ENCODE measurements around the gene CITED2. TPM values are rescaled to one million over a fixed set of nuclear protein-coding genes. Genes with fewer than 3 reads are reported as not detected.
"Not testable (repeated sequence)": the region's sequence is repeated elsewhere in the genome, so short reads cannot be mapped to it uniquely, and the experiment has no call there.

The CITED2 gene
- total RNA-seq, 1 donor from 2014 or later: 421 TPM

DNA sequence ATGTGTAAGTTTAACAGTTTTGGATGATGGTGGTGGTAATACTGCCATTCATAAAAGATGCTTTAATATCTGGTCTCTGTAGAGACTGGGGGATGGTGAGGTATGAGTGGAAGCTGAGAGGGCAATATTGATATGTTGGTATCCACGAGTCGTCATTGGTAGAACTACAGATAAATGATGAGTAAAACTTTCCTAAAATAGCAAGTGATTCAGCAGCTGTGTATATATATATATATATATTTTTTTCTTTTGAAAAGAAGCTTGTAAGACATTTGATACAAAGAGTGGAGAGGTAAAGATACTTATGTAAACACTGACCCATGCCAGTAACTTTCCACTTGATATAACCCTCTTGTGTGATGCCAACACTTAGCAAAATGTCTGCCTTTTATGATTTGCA, 41.7 kb upstream of the CITED2 start:
- H3K4me3 Mint-ChIP-seq (ENCODE audit: unreplicated experiment): no peak overlapping the region
- no peak for DNase-seq (ENCODE audit: extremely low spot score, unreplicated experiment)
- TF ChIP-seq, protein P1, sequence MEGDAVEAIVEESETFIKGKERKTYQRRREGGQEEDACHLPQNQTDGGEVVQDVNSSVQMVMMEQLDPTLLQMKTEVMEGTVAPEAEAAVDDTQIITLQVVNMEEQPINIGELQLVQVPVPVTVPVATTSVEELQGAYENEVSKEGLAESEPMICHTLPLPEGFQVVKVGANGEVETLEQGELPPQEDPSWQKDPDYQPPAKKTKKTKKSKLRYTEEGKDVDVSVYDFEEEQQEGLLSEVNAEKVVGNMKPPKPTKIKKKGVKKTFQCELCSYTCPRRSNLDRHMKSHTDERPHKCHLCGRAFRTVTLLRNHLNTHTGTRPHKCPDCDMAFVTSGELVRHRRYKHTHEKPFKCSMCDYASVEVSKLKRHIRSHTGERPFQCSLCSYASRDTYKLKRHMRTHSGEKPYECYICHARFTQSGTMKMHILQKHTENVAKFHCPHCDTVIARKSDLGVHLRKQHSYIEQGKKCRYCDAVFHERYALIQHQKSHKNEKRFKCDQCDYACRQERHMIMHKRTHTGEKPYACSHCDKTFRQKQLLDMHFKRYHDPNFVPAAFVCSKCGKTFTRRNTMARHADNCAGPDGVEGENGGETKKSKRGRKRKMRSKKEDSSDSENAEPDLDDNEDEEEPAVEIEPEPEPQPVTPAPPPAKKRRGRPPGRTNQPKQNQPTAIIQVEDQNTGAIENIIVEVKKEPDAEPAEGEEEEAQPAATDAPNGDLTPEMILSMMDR (IDR thresholded peaks at IDR 0.05): no peak
- no peaks in the 10 kb centered on the region for H3K9me3 Mint-ChIP-seq (ENCODE audit: unreplicated experiment)
- no peaks in the 10 kb centered on the region for H3K27me3 Mint-ChIP-seq (ENCODE audit: unreplicated experiment)
- H3K36me3 Mint-ChIP-seq (ENCODE audit: unreplicated experiment): no peaks in the 10 kb centered on the region
- peak overlapping the region; percentile 38 for H3K27ac Mint-ChIP-seq (ENCODE audit: unreplicated experiment)
- peaks cover 12% of the 10 kb centered on the region for H3K4me1 Mint-ChIP-seq (ENCODE audit: unreplicated experiment)

DNA sequence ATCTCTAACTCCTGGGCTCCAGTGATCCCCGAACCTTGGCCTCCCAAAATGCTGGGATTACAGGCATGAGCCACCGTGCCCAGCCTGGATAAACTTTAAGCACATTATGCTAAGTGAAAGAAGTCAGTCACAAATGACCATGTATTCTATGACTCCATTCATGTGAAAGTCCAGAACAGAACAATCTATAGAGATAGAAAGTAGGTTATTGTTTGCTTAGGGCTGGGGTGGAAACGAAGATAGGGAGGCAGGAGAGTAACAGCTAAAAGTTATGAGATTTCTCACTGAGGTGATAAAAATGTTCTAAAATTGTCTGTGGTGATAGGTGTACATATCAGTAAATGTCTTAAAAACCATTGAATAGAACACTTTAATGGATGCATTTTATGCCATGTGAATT, 40.9 kb upstream of the CITED2 start:
- Mint-ChIP-seq H3K27me3 (ENCODE audit: unreplicated experiment) (no peaks in the 10 kb centered on the region), H3K4me3 (ENCODE audit: unreplicated experiment) (no peak overlapping the region), H3K9me3 (ENCODE audit: unreplicated experiment) (no peaks in the 10 kb centered on the region), H3K27ac (ENCODE audit: unreplicated experiment) (no peak overlapping the region), H3K4me1 (ENCODE audit: unreplicated experiment) (peaks cover 12% of the 10 kb centered on the region), H3K36me3 (ENCODE audit: unreplicated experiment) (no peaks in the 10 kb centered on the region)
- TF ChIP-seq, protein P1 (IDR thresholded peaks at IDR 0.05): no peak
- DNase-seq (ENCODE audit: extremely low spot score, unreplicated experiment): no peak

DNA sequence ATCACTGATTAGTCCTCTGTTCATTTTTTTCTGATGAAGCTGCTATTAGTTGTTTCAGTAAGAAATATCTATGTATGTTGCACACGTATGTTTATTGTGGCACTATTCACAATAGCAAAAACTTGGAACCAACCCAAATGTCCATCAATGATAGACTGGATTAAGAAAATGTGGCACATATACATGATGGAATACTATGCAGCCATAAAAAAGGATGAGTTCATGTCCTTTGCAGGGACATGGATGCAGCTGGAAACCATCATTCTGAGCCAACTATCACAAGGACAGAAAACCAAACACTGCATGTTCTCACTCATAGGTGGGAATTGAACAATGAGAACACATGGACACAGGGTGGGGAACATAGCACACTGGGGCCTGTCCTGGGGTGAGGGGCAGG, 37.7 kb upstream of the CITED2 start:
- H3K27ac Mint-ChIP-seq (ENCODE audit: unreplicated experiment); H3K4me3 Mint-ChIP-seq (ENCODE audit: unreplicated experiment); H3K27me3 Mint-ChIP-seq (ENCODE audit: unreplicated experiment); DNase-seq (ENCODE audit: extremely low spot score, unreplicated experiment); H3K36me3 Mint-ChIP-seq (ENCODE audit: unreplicated experiment); H3K9me3 Mint-ChIP-seq (ENCODE audit: unreplicated experiment): not testable (repeated sequence)
- peaks cover 33% of the 10 kb centered on the region for H3K4me1 Mint-ChIP-seq (ENCODE audit: unreplicated experiment)

DNA sequence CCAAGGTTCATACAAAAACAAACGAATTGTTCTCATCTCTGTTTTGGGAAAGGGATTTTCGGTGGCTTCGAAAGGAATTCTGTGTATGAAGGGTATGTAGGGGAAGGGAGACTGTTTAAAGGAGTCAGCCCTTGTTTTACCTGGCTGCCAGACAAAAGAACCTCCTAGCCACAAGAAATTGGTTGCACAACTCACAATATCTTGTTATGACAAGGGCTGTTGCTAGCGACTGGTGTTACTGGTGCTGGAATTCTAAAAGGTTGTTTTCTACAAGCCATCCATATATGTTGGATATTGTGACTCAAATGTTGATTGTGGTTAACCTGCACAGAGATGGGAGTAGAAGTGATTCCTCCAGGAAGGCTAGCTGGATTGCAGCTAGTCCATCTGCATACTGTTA, 34.6 kb upstream of the CITED2 start:
- no peak for DNase-seq (ENCODE audit: extremely low spot score, unreplicated experiment)
- H3K27ac Mint-ChIP-seq (ENCODE audit: unreplicated experiment): peak overlapping the region; percentile 65
- no peaks in the 10 kb centered on the region for H3K9me3 Mint-ChIP-seq (ENCODE audit: unreplicated experiment)
- no peaks in the 10 kb centered on the region for H3K36me3 Mint-ChIP-seq (ENCODE audit: unreplicated experiment)
- H3K4me3 Mint-ChIP-seq (ENCODE audit: unreplicated experiment): no peak overlapping the region
- TF ChIP-seq, protein P1 (IDR thresholded peaks at IDR 0.05): no peak
- H3K27me3 Mint-ChIP-seq (ENCODE audit: unreplicated experiment): no peaks in the 10 kb centered on the region
- peaks cover 25% of the 10 kb centered on the region for H3K4me1 Mint-ChIP-seq (ENCODE audit: unreplicated experiment)

DNA sequence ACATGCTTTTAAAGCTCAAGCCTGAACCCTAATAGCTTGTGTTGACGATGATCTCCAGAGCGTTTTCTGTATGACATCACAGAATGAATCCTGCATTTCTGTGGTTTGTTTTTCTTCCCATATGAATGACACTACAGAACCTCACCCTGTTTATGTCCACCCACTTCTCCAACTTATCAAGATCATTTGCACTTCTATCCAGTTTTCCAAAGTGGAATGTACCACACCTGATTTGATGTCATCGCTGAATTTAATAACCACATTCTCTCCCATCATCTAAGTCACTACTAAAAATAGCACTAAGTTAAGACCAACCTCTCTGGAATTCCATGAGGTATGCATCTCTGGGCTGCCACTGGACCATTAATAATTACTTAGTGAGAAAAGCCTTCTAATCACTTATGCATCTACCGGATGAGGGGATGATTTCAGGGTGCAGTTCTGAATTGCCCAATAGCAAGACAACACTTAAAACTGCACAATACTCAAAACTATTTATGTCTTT, 33.3 kb upstream of the CITED2 start:
- H3K27ac Mint-ChIP-seq (ENCODE audit: unreplicated experiment): peak overlapping the region; percentile 66
- TF ChIP-seq, protein P1 (IDR thresholded peaks at IDR 0.05): no peak
- H3K9me3 Mint-ChIP-seq (ENCODE audit: unreplicated experiment): no peaks in the 10 kb centered on the region
- H3K4me1 Mint-ChIP-seq (ENCODE audit: unreplicated experiment): peaks cover 34% of the 10 kb centered on the region
- H3K27me3 Mint-ChIP-seq (ENCODE audit: unreplicated experiment): no peaks in the 10 kb centered on the region
- no peak overlapping the region for H3K4me3 Mint-ChIP-seq (ENCODE audit: unreplicated experiment)
- H3K36me3 Mint-ChIP-seq (ENCODE audit: unreplicated experiment): no peaks in the 10 kb centered on the region
- no peak for DNase-seq (ENCODE audit: extremely low spot score, unreplicated experiment)

Data from osteocyte (in vitro differentiated cells).